Measurements from ENCODE around the gene MPG.
"Not testable (repeated sequence)": the region's sequence is repeated elsewhere in the genome, so short reads cannot be mapped to it uniquely, and the experiment has no call there.

MPG gene, protein sequence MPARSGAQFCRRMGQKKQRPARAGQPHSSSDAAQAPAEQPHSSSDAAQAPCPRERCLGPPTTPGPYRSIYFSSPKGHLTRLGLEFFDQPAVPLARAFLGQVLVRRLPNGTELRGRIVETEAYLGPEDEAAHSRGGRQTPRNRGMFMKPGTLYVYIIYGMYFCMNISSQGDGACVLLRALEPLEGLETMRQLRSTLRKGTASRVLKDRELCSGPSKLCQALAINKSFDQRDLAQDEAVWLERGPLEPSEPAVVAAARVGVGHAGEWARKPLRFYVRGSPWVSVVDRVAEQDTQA

DNA sequence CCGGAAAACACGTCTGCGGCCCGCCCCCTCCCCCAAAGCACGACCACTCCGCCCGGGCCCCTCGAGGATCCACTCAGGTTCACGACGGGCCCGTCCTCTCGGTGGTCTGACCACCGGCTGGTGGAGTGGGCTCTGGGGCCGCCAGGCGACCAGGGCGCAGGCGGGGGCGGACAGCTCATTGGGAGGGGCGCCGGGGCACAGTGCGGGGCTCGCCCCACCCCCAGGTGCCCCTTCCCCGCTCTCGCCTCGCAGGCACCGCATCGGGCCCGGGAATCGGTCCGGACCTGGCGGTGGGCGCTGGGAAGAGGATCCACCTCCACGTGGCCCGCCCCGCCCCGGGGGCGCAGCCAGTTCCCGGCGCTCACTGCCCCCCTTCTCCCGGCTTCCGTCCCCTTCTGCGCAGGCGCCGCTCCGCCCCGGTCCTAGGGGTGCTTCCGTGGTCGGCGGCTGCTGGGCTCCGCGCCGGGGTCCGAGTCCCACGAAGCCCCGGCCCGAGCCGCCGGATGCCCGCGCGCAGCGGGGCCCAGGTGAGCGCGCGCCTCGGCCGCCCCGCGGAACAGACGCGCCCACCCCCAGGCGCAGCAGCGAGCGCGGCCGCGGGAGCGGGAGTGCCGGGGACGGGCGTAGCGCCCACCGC is at the start of gene MPG:
MPG (plus strand) TSS at position 419 of the 637 bp plus-strand sequence; CDS start at position 504, 85 bp downstream.
- peak within 1 kb of the TSS; percentile 83 for H2AFZ ChIP-seq (ENCODE audit: low read depth)
- H3K36me3 ChIP-seq (ENCODE audit: insufficient read depth) = no peaks in the 10 kb centered on the region
- H3K4me2 ChIP-seq = peak within 1 kb of the TSS; percentile 97
- peaks cover 5% of the 10 kb centered on the region; the same call in 1 of the 2 replicates for H3K27me3 ChIP-seq (ENCODE audit: insufficient read depth, low read depth)
- TF ChIP-seq, protein P1, sequence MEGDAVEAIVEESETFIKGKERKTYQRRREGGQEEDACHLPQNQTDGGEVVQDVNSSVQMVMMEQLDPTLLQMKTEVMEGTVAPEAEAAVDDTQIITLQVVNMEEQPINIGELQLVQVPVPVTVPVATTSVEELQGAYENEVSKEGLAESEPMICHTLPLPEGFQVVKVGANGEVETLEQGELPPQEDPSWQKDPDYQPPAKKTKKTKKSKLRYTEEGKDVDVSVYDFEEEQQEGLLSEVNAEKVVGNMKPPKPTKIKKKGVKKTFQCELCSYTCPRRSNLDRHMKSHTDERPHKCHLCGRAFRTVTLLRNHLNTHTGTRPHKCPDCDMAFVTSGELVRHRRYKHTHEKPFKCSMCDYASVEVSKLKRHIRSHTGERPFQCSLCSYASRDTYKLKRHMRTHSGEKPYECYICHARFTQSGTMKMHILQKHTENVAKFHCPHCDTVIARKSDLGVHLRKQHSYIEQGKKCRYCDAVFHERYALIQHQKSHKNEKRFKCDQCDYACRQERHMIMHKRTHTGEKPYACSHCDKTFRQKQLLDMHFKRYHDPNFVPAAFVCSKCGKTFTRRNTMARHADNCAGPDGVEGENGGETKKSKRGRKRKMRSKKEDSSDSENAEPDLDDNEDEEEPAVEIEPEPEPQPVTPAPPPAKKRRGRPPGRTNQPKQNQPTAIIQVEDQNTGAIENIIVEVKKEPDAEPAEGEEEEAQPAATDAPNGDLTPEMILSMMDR (conservative IDR thresholded peaks at IDR 0.05; ENCODE audit: low read depth, low read length) = no peak
- H3K27ac ChIP-seq = peak within 1 kb of the TSS; percentile 36; the same call in 1 of the 2 replicates
- peak within 1 kb of the TSS; percentile 47 for H3K4me3 ChIP-seq (IDR thresholded peaks at IDR 0.05; ENCODE audit: insufficient read depth, low read depth, low read length)
- peak within 1 kb of the TSS; percentile 83 for H3K9ac ChIP-seq
- no peaks in the 10 kb centered on the region for H4K20me1 ChIP-seq (ENCODE audit: insufficient read depth)
- peaks cover 32% of the 10 kb centered on the region for H3K4me1 ChIP-seq (ENCODE audit: low read depth, poor library complexity, severe bottlenecking)
- no peaks in the 10 kb centered on the region for H3K79me2 ChIP-seq (ENCODE audit: insufficient read depth, low read depth)

DNA sequence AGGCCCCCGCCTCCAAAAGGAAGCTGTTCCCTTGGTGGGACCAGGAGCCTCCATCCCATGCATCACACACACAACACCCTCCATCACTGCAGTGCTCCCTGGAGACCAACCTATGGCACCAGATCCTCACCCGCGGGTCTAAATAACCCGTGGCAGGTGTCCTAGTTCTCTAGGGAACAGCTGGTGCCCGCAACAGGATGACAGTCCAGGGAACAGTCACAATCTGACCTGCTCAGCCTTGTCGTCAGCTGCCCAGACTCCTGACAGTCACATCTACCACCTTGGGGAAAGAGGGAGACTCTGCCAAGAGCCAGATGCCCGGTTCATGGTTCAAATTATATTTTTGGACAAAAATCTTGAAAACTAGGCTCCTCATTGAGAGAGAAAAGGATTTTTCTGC is 47.4 kb upstream of the MPG start:
- not testable (repeated sequence) for H2AFZ ChIP-seq (ENCODE audit: low read depth); H3K27ac ChIP-seq; H4K20me1 ChIP-seq (ENCODE audit: insufficient read depth); H3K27me3 ChIP-seq (ENCODE audit: insufficient read depth, low read depth); H3K4me3 ChIP-seq (IDR thresholded peaks at IDR 0.05; ENCODE audit: insufficient read depth, low read depth, low read length); H3K9ac ChIP-seq; H3K4me2 ChIP-seq; H3K4me1 ChIP-seq (ENCODE audit: low read depth, poor library complexity, severe bottlenecking); H3K79me2 ChIP-seq (ENCODE audit: insufficient read depth, low read depth); H3K36me3 ChIP-seq (ENCODE audit: insufficient read depth)

DNA sequence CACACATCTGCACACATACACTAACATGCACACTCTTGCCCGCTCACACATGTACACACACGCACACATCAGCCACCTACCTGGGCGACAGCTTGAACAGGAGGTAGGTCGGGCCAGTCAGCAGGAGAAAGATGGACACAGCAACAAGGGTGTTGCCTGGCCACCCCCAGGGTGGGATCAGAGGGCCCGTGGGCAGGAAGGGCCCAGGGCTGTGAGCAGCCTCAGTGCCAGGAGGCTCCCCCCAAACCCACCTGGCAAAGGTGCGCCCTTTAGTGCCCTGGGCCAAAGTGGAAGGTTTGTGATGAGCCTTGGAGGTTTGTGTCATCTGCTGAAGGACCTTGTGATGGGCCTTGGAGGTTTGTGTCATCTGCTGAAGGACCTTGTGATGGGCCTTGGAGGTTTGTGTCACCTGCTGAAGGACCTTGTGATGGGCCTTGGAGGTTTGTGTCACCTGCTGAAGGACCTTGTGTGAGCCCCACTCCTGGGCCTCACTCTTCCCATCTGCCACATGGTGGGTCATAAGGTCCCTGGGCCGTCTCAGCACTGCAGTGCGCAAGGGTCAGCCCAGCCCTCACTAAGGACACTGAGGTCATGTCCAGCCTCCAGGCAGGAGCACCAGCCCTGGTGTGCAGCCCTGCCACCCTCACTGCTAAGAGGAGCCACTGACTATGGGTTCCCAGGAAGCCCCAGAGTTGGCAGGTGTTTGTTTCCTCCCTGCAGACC is 44.7 kb upstream of the MPG start:
- not testable (repeated sequence) for H3K4me2 ChIP-seq; H3K27me3 ChIP-seq (ENCODE audit: insufficient read depth, low read depth); H3K79me2 ChIP-seq (ENCODE audit: insufficient read depth, low read depth); H2AFZ ChIP-seq (ENCODE audit: low read depth); H3K9ac ChIP-seq; H3K4me3 ChIP-seq (IDR thresholded peaks at IDR 0.05; ENCODE audit: insufficient read depth, low read depth, low read length); H3K36me3 ChIP-seq (ENCODE audit: insufficient read depth); H3K27ac ChIP-seq; H4K20me1 ChIP-seq (ENCODE audit: insufficient read depth); H3K4me1 ChIP-seq (ENCODE audit: low read depth, poor library complexity, severe bottlenecking)

DNA sequence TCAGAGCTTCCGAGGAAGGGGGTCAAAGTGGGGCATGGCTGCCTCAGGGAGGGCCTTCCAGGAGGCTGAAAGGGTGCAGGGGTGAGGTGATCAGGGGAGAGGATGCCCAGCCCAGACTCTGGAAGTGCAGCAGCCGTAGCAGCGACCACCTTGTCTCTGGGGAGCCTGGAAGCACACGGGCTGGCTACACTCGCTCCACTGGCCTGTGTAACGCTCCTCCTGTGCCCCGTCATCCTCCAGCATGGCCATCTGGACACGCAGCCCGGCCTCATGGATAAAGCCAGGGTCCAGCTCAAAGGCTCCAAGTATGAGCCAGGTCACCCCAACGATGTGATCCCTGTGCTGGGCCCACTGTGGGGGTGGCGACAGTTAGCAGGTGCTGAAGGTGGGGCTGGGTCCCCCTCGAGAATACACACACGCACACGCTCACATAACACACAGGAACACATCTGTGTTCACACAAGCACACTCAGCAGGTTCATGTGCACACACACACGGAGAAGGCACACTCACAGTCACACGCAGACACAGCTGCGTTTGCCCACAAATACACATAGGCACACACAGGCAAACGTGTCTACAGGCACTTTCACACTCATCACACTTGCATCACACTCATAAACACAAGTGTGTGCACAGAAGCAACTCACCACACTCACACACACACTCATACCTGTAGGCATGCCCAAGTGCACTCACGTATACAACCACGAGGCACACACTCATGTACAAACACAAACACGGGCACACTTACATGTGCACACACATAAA is 44.0 kb upstream of the MPG start:
- Histone ChIP-seq H3K36me3 (ENCODE audit: insufficient read depth) (no peaks in the 10 kb centered on the region), H3K27me3 (ENCODE audit: insufficient read depth, low read depth) (no peaks in the 10 kb centered on the region), H3K9ac (no peak overlapping the region), H4K20me1 (ENCODE audit: insufficient read depth) (no peaks in the 10 kb centered on the region), H3K4me1 (ENCODE audit: low read depth, poor library complexity, severe bottlenecking) (peaks cover 12% of the 10 kb centered on the region), H3K4me2 (no peak overlapping the region), H3K4me3 (IDR thresholded peaks at IDR 0.05; ENCODE audit: insufficient read depth, low read depth, low read length) (no peak overlapping the region), H3K27ac (no peak overlapping the region), H2AFZ (ENCODE audit: low read depth) (no peak overlapping the region), H3K79me2 (ENCODE audit: insufficient read depth, low read depth) (no peaks in the 10 kb centered on the region)
- TF ChIP-seq, protein P1 (conservative IDR thresholded peaks at IDR 0.05; ENCODE audit: low read depth, low read length) = no peak

DNA sequence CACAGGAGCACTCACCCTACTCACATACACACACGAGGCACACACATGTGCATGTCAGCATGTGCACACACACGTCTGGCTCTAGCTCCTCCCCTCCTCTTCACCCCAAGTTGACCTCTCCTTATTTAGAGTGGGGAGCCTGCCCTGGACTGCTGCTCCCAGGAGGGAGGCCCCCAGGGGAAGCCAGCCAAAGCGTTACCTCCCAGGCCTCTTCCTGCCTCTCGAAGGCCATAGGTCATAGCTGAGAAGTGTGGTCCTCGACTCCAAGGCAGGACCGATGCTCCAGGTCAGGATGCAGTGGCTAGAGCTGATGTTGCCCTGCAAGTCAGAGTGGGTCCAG is 43.4 kb upstream of the MPG start:
- no peak overlapping the region for H3K27ac ChIP-seq
- H3K27me3 ChIP-seq (ENCODE audit: insufficient read depth, low read depth) = no peaks in the 10 kb centered on the region
- H3K4me2 ChIP-seq = no peak overlapping the region
- no peak overlapping the region for H3K4me3 ChIP-seq (IDR thresholded peaks at IDR 0.05; ENCODE audit: insufficient read depth, low read depth, low read length)
- H4K20me1 ChIP-seq (ENCODE audit: insufficient read depth) = no peaks in the 10 kb centered on the region
- H3K4me1 ChIP-seq (ENCODE audit: low read depth, poor library complexity, severe bottlenecking) = peaks cover 18% of the 10 kb centered on the region
- no peak overlapping the region for H2AFZ ChIP-seq (ENCODE audit: low read depth)
- TF ChIP-seq, protein P1 (conservative IDR thresholded peaks at IDR 0.05; ENCODE audit: low read depth, low read length) = no peak
- H3K36me3 ChIP-seq (ENCODE audit: insufficient read depth) = no peaks in the 10 kb centered on the region
- no peak overlapping the region for H3K9ac ChIP-seq
- H3K79me2 ChIP-seq (ENCODE audit: insufficient read depth, low read depth) = no peaks in the 10 kb centered on the region

All from KMS-11 (cell line).